ENCODE data around the gene FEV. TPM values are rescaled to one million over a fixed set of nuclear protein-coding genes. Genes with fewer than 3 reads are reported as not detected.
"Not testable (repeated sequence)": the region's sequence is repeated elsewhere in the genome, so short reads cannot be mapped to it uniquely, and the experiment has no call there.

Gene FEV
- total and polyA plus RNA-seq, 2 experiments from 2014 or later = not detected

GRCh38 chr2:218952160-218952559 lies 32.8 kb downstream of the FEV start:
- Histone ChIP-seq H3K36me3 (no peaks in the 10 kb centered on the region), H3K9me3 (ENCODE audit: low read depth) (no peaks in the 10 kb centered on the region), H3K27ac (no peak overlapping the region), H3K27me3 (peaks cover 36% of the 10 kb centered on the region), H3K4me3 (no peak overlapping the region), H3K4me1 (ENCODE audit: low read depth) (no peaks in the 10 kb centered on the region)
- no peak for DNase-seq (ENCODE audit: low read depth in 1 of 2, low spot score in 1 of 2)
- TF ChIP-seq CTCF (IDR thresholded peaks at IDR 0.05; ENCODE audit: low read depth, low read length) = no peak

- H3K27me3 ChIP-seq = peaks cover 5% of the 10 kb centered on the region
- H3K9me3 ChIP-seq (ENCODE audit: low read depth) = no peaks in the 10 kb centered on the region
These were observed 38.4 kb downstream of the FEV start for GRCh38 chr2:218946621-218947020.

GRCh38 chr2:218944759-218945404 lies 40.1 kb downstream of the FEV start:
- no peak overlapping the region for H3K4me3 ChIP-seq

More at GRCh38 chr2:218946621-218947020, 38.4 kb downstream of the FEV start:
- H3K27ac ChIP-seq = no peak overlapping the region
- no peak for TF ChIP-seq CTCF (IDR thresholded peaks at IDR 0.05; ENCODE audit: low read depth, low read length)
- H3K4me3 ChIP-seq = no peak overlapping the region
- H3K4me1 ChIP-seq (ENCODE audit: low read depth) = no peaks in the 10 kb centered on the region
- DNase-seq (ENCODE audit: low read depth in 1 of 2, low spot score in 1 of 2) = peak in 1 of 2 donors; percentile 70
- no peaks in the 10 kb centered on the region for H3K36me3 ChIP-seq

GRCh38 chr2:218931751-218932150 lies 53.2 kb downstream of the FEV start:
- not testable (repeated sequence) for H3K36me3 ChIP-seq, H3K27ac ChIP-seq

More at GRCh38 chr2:218944759-218945404, 40.1 kb downstream of the FEV start:
- Histone ChIP-seq H3K27ac (no peak overlapping the region), H3K27me3 (peaks cover 7% of the 10 kb centered on the region), H3K4me1 (ENCODE audit: low read depth) (no peaks in the 10 kb centered on the region), H3K9me3 (ENCODE audit: low read depth) (no peaks in the 10 kb centered on the region), H3K36me3 (no peaks in the 10 kb centered on the region)
- no peak for TF ChIP-seq CTCF (IDR thresholded peaks at IDR 0.05; ENCODE audit: low read depth, low read length)
- peak in 1 of 2 donors; percentile 49 for DNase-seq (ENCODE audit: low read depth in 1 of 2, low spot score in 1 of 2)

More at GRCh38 chr2:218931751-218932150, 53.2 kb downstream of the FEV start:
- H3K9me3 ChIP-seq (ENCODE audit: low read depth); DNase-seq (ENCODE audit: low read depth in 1 of 2, low spot score in 1 of 2); H3K4me1 ChIP-seq (ENCODE audit: low read depth); H3K4me3 ChIP-seq: not testable (repeated sequence)
- peaks cover 19% of the 10 kb centered on the region for H3K27me3 ChIP-seq

Other genes with a start within 250 kb of the FEV start
- gene CYP27A1, start 203.0 kb downstream of the FEV start, total RNA-seq = 63.1 and 106 TPM in 2 replicates
- gene CYP27A1, start 203.0 kb downstream of the FEV start, polyA plus RNA-seq = 70.6 and 125 TPM in 2 replicates
- not detected in 2 replicates for gene PRKAG3, start 153.4 kb downstream of the FEV start, total RNA-seq
- 0.12 and 0.17 TPM in 2 replicates for gene PRKAG3, start 153.4 kb downstream of the FEV start, polyA plus RNA-seq
- gene WNT6, start 125.4 kb downstream of the FEV start, total RNA-seq = not detected in 2 replicates
- gene WNT6, start 125.4 kb downstream of the FEV start, polyA plus RNA-seq = 0.49 TPM in 1 of 2 replicates, not detected in the other
- not detected in 2 replicates for gene WNT10A, start 104.3 kb downstream of the FEV start, total RNA-seq
- gene WNT10A, start 104.3 kb downstream of the FEV start, polyA plus RNA-seq = not detected in 2 replicates
- 0.06 TPM in 1 of 2 replicates, not detected in the other for gene CDK5R2, start 25.5 kb downstream of the FEV start, total RNA-seq
- gene CDK5R2, start 25.5 kb downstream of the FEV start, polyA plus RNA-seq = 0.22 and 0.24 TPM in 2 replicates
- gene CRYBA2, start 8.2 kb upstream of the FEV start, total RNA-seq = not detected in 2 replicates
- gene CRYBA2, start 8.2 kb upstream of the FEV start, polyA plus RNA-seq = not detected in 2 replicates
- gene CFAP65, start 56.3 kb upstream of the FEV start, total RNA-seq = 0.07 and 2.2 TPM in 2 replicates
- 0.12 and 0.45 TPM in 2 replicates for gene CFAP65, start 56.3 kb upstream of the FEV start, polyA plus RNA-seq
- gene IHH, start 75.7 kb upstream of the FEV start, total RNA-seq = not detected in 2 replicates
- not detected in 2 replicates for gene IHH, start 75.7 kb upstream of the FEV start, polyA plus RNA-seq
- gene NHEJ1, start 175.6 kb upstream of the FEV start, total RNA-seq = 8.4 and 12.9 TPM in 2 replicates
- 7.7 and 9.4 TPM in 2 replicates for gene NHEJ1, start 175.6 kb upstream of the FEV start, polyA plus RNA-seq
- gene SLC23A3, start 184.8 kb upstream of the FEV start, total RNA-seq = 0.09 TPM in 1 of 2 replicates, not detected in the other
- 0.11 TPM in 1 of 2 replicates, not detected in the other for gene SLC23A3, start 184.8 kb upstream of the FEV start, polyA plus RNA-seq
- gene CNPPD1, start 191.7 kb upstream of the FEV start, total RNA-seq = 42.1 and 42.6 TPM in 2 replicates
- 70.2 and 81.9 TPM in 2 replicates for gene CNPPD1, start 191.7 kb upstream of the FEV start, polyA plus RNA-seq
- 72.0 and 74.0 TPM in 2 replicates for gene RETREG2, start 193.1 kb upstream of the FEV start, total RNA-seq
- 77.6 and 101 TPM in 2 replicates for gene RETREG2, start 193.1 kb upstream of the FEV start, polyA plus RNA-seq
- gene ZFAND2B, start 221.6 kb upstream of the FEV start, total RNA-seq = 32.6 and 35.4 TPM in 2 replicates
- 49.0 and 54.8 TPM in 2 replicates for gene ZFAND2B, start 221.6 kb upstream of the FEV start, polyA plus RNA-seq
- gene ABCB6, start 233.8 kb upstream of the FEV start, total RNA-seq = 9.6 and 24.2 TPM in 2 replicates
- 24.2 and 32.9 TPM in 2 replicates for gene ABCB6, start 233.8 kb upstream of the FEV start, polyA plus RNA-seq
- gene ATG9A, start 244.5 kb upstream of the FEV start, total RNA-seq = 71.4 and 75.1 TPM in 2 replicates
- 74.3 and 85.0 TPM in 2 replicates for gene ATG9A, start 244.5 kb upstream of the FEV start, polyA plus RNA-seq
- gene ANKZF1, start 244.6 kb upstream of the FEV start, total RNA-seq = 100 and 139 TPM in 2 replicates
- gene ANKZF1, start 244.6 kb upstream of the FEV start, polyA plus RNA-seq = 135 and 175 TPM in 2 replicates

Measured in cardiac muscle cell (in vitro differentiated cells and primary cell).